Head of caudate nucleus (tissue), 42 donors: ENCODE data around the gene AKAP13.
"Not testable (repeated sequence)": the region's sequence is repeated elsewhere in the genome, so short reads cannot be mapped to it uniquely, and the experiment has no call there.

Source experiments
- DNase-seq, 42 donors: peaks; one replicate each; pipeline versions ENCODE4 v3.0.0 to v3.0.0-alpha.2; 2020 to 2021; ENCODE audit warnings: mixed read lengths in 7 of 42
- intact Hi-C: fragments of 100-400 bp; cut with DNase I; formaldehyde crosslinking; loops from one replicate; pipeline ENCODE4 v1.15.0; 2022

Gene AKAP13

GRCh38 chr15:85651548-85651947 is 271.1 kb downstream of the AKAP13 start:
- intact Hi-C loops = no loop called here
- DNase-seq = no peak

GRCh38 chr15:85652457-85652856 is 272.1 kb downstream of the AKAP13 start:
- DNase-seq = no peak
- intact Hi-C loops = no loop called here

DNA sequence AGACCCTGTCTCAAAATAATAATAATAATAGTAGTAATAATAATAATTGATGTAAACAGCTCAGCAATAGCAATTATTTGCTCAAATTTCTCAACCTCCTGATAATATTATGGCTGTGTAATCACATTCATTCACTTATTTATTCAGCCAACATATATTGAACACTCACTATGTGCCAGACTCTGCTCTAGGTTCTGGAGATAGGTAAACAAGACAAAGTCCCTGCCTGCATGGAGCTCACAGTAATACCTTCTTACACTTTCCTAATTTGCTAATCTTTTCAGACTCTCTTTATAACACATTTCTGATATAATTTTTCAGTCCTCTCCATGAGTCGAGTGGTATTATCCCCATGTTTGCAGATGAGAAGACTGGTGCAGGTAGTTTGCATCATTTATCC is 276.7 kb downstream of the AKAP13 start:
- intact Hi-C loops = no loop called here
- no peak for DNase-seq

GRCh38 chr15:85658816-85659215 is 278.4 kb downstream of the AKAP13 start:
- no peak for DNase-seq
- intact Hi-C loops = no loop called here

GRCh38 chr15:85661859-85662258 is 281.5 kb downstream of the AKAP13 start:
- no peak for DNase-seq
- intact Hi-C loops = no loop called here

- DNase-seq, intact Hi-C loops: not testable (repeated sequence)
Measured at GRCh38 chr15:85665677-85666076, 285.3 kb downstream of the AKAP13 start.

- DNase-seq = no peak
Measured at GRCh38 chr15:85667491-85668424, 287.4 kb downstream of the AKAP13 start.

DNA sequence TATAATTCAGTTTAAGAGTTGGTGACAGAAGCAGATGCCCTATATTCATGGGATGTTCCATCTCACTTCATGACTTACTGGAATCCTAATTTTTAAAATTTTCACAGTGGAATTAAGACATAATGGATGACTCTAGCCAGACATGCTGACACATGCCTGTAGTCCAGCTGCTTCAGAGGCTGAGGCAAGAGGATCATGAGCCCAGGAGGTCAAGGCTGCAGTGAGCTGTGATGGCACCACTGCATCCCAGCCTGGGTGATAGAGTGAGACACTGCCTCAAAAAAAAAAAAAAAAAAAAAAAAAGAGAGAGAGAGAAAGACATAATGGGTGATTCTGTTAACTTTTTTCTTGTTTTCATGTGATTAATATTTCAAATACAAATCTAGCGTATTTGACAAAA is 290.8 kb downstream of the AKAP13 start:
- intact Hi-C loops = no loop called here

More at GRCh38 chr15:85667491-85668424, 287.4 kb downstream of the AKAP13 start:
- intact Hi-C loops = no loop called here

DNA sequence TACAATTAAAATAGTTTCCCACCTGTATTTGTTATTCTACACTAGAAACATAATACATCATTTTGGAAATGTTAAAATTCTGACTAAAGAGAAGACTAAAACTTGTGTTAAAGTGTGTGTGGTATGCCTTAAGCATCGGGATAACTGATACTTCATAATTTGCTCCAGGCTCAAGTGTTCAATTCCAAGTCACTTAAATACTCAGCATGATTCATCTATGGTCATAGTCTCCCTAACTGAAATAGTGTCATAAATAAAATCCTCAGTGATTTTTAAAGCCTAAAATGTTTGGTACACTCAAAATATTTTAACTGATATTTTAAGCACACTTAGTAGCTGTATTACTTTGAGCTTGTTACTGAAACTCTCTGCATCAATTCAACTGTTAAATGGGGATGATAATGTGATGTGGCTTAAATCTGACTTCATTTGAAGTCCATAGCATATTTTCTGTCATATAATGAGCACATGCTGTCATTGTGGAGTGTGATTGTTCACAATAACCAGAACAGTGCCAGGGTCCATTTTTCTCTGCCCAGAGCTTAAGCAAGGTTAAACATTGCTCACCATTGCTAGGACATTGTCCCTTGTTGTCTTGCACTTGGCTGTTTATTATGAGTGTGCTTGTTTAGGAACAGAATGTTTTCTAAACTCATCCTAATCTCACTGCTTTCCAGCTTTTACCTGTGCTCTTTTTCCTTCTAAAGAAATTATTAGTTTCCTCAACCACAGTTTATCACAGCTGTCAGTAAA is 292.1 kb downstream of the AKAP13 start:
- intact Hi-C loops = no loop called here
- DNase-seq = no peak

More for the DNA sequence above, 290.8 kb downstream of the AKAP13 start:
- DNase-seq = no peak

- intact Hi-C loops = no loop called here
- DNase-seq = no peak
Measured at GRCh38 chr15:85673326-85673725, 292.9 kb downstream of the AKAP13 start.

DNA sequence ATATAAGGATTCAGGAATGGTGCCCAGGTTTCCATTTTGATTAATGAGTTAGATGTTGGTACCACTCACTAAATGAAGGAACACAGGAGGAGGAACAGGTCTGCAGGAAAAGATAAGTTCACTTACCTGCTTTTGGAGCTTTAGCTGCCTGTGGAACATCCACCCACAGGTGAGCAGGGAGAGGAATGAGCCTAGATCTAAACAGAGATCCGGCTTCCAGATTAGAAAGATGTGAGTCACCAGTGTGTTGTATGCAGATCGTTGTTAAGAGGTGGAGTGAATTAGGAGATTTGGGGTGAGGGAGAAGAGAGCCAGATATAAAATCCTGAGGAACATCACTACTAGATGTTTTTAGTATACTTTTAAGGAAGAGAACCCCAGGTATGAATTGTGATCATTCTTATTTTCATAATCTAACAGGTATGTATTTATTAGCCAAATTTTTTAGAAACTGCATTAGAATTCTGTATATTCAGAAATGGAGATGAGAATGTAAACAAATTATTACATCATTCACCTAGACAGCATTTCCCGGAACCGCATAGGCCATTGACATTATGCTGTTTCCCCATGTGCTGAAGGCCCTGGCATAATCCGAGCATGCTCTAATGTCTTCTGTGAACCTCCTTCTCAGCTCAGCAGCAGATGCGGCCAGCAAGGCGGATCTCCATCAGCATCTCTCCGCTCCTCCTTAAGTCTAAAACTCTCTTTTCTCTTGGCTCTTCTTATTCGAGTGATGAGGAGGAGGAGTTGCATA is 296.1 kb downstream of the AKAP13 start:
- peak in 28 of 42 donors; percentile 7 to 90 (median 46) for DNase-seq
- intact Hi-C loops = no loop called here

DNA sequence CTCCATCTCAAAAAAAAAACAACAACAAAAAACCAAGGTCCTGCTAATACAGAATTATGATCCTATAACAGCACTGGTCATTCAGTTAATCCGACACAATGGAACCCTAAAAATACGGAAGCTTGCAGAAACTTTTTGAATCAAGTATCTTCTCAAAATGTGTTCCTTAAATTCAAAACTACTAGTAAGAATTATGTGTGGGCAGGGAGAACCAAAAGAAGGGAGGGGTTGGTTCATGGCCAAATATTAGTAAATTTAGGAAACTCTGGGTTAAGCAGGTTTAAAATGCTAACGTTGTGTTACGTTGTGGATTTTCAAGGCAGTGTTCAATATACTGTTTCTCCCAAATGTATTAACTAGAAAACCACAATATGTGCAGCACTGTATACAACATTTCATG is 298.8 kb downstream of the AKAP13 start:
- DNase-seq = no peak
- intact Hi-C loops = no loop called here

DNA sequence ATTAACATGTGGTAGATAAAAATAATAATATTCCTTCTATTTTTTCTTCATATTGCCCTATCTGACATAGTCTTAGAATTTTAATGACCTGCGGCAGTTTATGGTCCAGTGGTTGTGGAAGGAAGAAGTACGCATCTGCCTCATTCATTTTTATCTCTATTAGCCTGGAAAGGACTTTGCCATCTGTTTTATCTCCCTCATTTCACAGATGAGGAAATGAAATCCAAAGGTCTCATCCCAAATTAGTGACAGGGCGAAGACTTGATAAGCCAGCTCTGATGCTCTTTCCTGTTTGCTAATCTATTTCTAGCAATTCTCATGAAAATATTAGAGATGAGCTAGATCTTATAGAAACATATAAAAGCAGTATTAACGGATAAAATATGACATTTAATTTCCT is 301.0 kb downstream of the AKAP13 start:
- intact Hi-C loops = no loop called here
- DNase-seq = no peak

- intact Hi-C loops = no loop called here
- DNase-seq = no peak
Measured at GRCh38 chr15:85684174-85684710, 303.8 kb downstream of the AKAP13 start.

DNA sequence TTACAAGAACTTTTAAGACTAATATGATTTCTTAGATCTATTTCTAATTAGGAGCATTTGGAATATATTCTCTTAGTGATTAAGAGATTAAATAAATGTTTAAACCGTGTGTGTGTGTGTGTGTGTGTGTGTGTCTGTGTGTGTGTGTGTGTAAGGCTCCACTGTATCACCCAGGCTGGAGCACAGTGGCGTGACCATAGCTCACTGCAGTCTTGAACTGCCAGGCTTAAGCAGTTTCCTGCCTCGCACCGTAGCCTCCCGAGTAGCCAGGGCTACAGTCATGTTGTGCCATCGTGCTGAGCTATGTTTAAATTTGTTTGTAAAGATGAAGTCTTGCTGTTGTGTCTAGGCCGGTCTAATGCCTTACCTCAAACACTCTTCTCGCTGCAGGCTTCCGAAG is 305.0 kb downstream of the AKAP13 start:
- intact Hi-C loops = no loop called here
- DNase-seq = no peak

- intact Hi-C loops = no loop called here
- no peak for DNase-seq
Measured at GRCh38 chr15:85687329-85687728, 306.9 kb downstream of the AKAP13 start.

DNA sequence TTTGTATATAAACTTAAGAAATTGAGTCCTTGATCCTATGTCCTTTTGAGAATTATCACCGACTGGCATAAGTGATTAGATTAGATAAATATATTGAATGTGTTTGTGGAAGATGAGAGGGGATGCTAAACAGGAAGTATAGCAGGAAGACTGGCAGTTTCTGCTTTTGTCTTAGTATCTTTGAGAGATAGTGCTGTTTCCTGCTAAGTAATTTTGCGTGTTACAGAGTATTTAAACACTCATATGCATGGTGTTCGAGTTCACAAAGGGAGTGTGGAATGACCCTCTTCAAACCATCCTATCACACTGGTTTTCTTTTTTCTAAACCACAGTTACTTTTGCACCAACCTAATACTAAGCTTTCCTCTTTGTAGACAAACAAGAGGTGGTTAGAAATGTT is 308.3 kb downstream of the AKAP13 start:
- DNase-seq = no peak
- intact Hi-C loops = no loop called here

DNA sequence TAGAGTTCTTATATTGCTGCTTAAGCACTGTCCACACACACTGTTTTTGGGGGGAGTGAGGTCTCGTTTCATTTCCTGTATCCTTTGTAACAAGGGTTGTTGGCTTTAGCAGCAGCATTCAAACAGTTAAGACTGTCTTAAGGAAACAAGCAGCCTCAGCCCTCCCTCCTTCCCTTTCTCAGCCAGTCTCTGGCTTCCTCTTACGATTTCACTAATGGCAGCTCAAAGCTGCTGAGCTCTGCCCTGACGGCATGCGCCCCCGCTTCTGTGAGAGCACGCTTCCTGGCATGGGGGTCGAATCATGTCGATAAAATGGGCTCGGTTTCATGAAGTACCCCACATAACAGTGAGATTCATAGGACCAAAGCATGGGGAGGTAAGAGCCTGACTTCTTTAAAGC is 309.3 kb downstream of the AKAP13 start:
- peak; percentile 26 to 88 (median 62) for DNase-seq
- intact Hi-C loops = no loop called here

DNA sequence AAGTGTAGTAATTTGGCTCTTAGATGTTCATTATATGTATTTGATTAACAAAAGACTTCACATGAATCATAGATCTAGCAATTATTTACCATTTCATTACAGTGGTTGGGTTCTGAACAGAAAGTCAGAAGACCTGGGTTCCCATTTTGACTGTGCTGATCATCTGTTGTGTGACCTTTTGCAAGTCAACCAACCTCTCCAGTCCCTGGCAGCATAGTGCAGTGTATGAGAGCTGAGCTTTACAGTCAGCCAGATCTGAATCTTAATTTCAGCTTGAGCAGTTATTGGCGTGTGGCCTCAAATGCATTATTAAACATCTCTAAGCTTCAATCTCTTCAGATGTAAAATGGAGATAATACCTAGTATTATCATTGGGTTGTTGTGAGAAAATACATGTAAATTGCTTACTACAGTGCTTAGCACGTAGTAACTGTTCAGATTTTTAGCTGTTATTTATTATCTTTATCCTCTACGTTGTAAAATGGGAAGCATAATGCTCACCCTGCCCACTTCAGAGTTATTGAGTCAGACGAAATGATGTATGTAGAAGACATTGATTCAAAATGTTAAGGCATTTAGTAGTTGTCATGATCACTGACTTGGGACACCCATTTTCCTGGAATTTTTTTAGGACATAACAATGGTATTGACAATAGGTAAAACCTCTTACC is 310.3 kb downstream of the AKAP13 start:
- intact Hi-C loops = no loop called here
- DNase-seq = peak in 1 of 42 donors; percentile 9
